Measurements from ENCODE around the gene GLUL. TPM values are rescaled to one million over a fixed set of nuclear protein-coding genes. Genes with fewer than 3 reads are reported as not detected.

GLUL gene
- total RNA-seq, 1 donor from 2014 or later: 37.8 TPM

- H3K27me3 Mint-ChIP-seq: peaks cover 8% of the 10 kb centered on the region
- TF ChIP-seq, protein P1, sequence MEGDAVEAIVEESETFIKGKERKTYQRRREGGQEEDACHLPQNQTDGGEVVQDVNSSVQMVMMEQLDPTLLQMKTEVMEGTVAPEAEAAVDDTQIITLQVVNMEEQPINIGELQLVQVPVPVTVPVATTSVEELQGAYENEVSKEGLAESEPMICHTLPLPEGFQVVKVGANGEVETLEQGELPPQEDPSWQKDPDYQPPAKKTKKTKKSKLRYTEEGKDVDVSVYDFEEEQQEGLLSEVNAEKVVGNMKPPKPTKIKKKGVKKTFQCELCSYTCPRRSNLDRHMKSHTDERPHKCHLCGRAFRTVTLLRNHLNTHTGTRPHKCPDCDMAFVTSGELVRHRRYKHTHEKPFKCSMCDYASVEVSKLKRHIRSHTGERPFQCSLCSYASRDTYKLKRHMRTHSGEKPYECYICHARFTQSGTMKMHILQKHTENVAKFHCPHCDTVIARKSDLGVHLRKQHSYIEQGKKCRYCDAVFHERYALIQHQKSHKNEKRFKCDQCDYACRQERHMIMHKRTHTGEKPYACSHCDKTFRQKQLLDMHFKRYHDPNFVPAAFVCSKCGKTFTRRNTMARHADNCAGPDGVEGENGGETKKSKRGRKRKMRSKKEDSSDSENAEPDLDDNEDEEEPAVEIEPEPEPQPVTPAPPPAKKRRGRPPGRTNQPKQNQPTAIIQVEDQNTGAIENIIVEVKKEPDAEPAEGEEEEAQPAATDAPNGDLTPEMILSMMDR (IDR thresholded peaks at IDR 0.05): no peak
- no peak for ATAC-seq (ENCODE audit: low read depth)
Measured at GRCh38 chr1:182405578-182405977, 14.0 kb upstream of the GLUL start.

DNA sequence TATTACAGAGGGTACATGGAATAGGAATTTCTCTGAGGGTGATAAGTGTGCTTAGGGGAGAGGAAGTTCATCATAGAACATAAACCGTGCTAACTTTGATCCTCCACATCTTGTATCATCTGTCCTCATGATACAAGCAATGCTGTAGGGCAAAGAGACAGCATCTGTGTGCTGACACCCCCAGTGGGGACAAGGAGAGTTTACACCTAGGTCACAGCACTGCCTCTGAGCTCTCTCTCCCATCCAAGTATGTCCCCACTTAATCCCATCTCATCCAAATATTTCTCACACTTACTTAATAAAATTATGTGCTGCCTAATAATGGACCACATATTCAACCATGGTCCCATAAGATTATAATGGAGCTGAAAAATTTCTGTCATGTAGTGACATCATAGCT lies 13.2 kb upstream of the GLUL start:
- Mint-ChIP-seq H3K9me3 (no peaks in the 10 kb centered on the region), H3K4me3 (no peak overlapping the region), H3K27me3 (peaks cover 8% of the 10 kb centered on the region), H3K36me3 (ENCODE audit: low read depth) (no peaks in the 10 kb centered on the region), H3K4me1 (no peaks in the 10 kb centered on the region), H3K27ac (no peak overlapping the region)
- DNase-seq (no peak), ATAC-seq (ENCODE audit: low read depth) (no peak)
- TF ChIP-seq, protein P1 (IDR thresholded peaks at IDR 0.05): no peak
- intact Hi-C loops (cut with micrococcal nuclease): no loop called here
- ChIA-PET CTCF (interaction anchor here (0.7 to 1.7 kb wide), 2 partner anchors 8 to 262 kb away, joined by 3 to 5 read pairs; no protein-coding TSS in a partner anchor), POLR2A (no interaction called here)

More at GRCh38 chr1:182405578-182405977, 14.0 kb upstream of the GLUL start:
- Mint-ChIP-seq H3K9me3 (no peaks in the 10 kb centered on the region), H3K4me1 (no peaks in the 10 kb centered on the region), H3K27ac (no peak overlapping the region), H3K36me3 (ENCODE audit: low read depth) (no peaks in the 10 kb centered on the region), H3K4me3 (no peak overlapping the region)
- CTCF ChIA-PET: interaction anchor here (0.7 to 1.7 kb wide), 2 partner anchors 9 to 262 kb away, joined by 3 to 5 read pairs; no protein-coding TSS in a partner anchor
- POLR2A ChIA-PET: no interaction called here
- no peak for DNase-seq
- intact Hi-C loops (cut with micrococcal nuclease): no loop called here

- peaks cover 4% of the 10 kb centered on the region for H3K4me1 Mint-ChIP-seq
- TF ChIP-seq, protein P1 (IDR thresholded peaks at IDR 0.05): no peak
- DNase-seq (no peak), ATAC-seq (ENCODE audit: low read depth) (no peak)
- H3K27me3 Mint-ChIP-seq: peaks cover 8% of the 10 kb centered on the region
- H3K4me3 Mint-ChIP-seq: no peak within 1 kb of the TSS
- no peaks in the 10 kb centered on the region for H3K36me3 Mint-ChIP-seq (ENCODE audit: low read depth)
- ChIA-PET CTCF (interaction anchor here (1.1 to 8.4 kb wide), 2 partner anchors 258 to 320 kb away, joined by 3 to 284 read pairs; no protein-coding TSS in a partner anchor), POLR2A (no interaction called here)
- H3K27ac Mint-ChIP-seq: no peak within 1 kb of the TSS
- no peaks in the 10 kb centered on the region for H3K9me3 Mint-ChIP-seq
- intact Hi-C loops (cut with micrococcal nuclease): no loop called here
Measured at GRCh38 chr1:182400567-182400966, 9.0 kb upstream of the GLUL start, which contains the start of gene TEDDM1. Gene TEDDM1, minus strand, starts transcription at chr1:182400667. Its CDS starts 182 bp downstream, at chr1:182400485.

GRCh38 chr1:182397653-182398393 lies 6.2 kb upstream of the GLUL start:
- TF ChIP-seq, protein P1 (IDR thresholded peaks at IDR 0.05): no peak
- DNase-seq (no peak), ATAC-seq (ENCODE audit: low read depth) (no peak)
- Mint-ChIP-seq H3K27me3 (peaks cover 8% of the 10 kb centered on the region), H3K4me3 (no peak overlapping the region), H3K36me3 (ENCODE audit: low read depth) (no peaks in the 10 kb centered on the region), H3K4me1 (peaks cover 10% of the 10 kb centered on the region), H3K9me3 (no peaks in the 10 kb centered on the region), H3K27ac (no peak overlapping the region)
- ChIA-PET CTCF (interaction anchor here (0.7 to 8.4 kb wide), 9 partner anchors 8 to 919 kb away, joined by 3 to 284 read pairs (median 4); no protein-coding TSS in a partner anchor), POLR2A (no interaction called here)
- intact Hi-C loops (cut with micrococcal nuclease): loop anchor here (2.0 to 10.0 kb wide), 2 partner anchors 389 to 1893 kb away; partner anchors contain the start of gene ACBD6

DNA sequence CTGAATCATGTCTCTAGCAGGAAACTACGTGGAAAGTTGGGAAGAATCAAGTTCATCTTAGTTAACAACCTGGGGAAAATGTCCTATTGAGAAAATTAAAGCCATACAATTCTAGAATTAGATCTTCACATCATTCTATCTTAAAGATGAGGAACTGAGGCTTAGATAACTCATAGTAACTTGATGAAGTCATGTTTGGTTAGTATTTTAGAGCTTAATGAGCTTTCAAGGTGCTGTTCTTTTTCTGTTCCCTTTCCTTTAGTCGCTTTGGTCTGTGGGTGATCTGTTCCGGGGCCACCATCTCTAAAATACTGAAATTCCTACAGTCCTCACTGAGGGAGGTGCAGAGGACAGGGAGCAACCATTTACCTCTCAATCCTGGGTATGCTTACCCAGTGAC lies 4.3 kb upstream of the GLUL start:
- DNase-seq (no peak), ATAC-seq (ENCODE audit: low read depth) (no peak)
- intact Hi-C loops (cut with micrococcal nuclease): loop anchor here (1.0 to 10.0 kb wide), 6 partner anchors 198 to 1891 kb away; partner anchors contain the start of gene ACBD6
- TF ChIP-seq, protein P1 (IDR thresholded peaks at IDR 0.05): no peak
- ChIA-PET POLR2A (interaction anchor here (1.7 kb wide), 1 partner anchor 252 kb away, joined by 6 read pairs; no protein-coding TSS in a partner anchor), CTCF (interaction anchor here (0.7 to 8.4 kb wide), 16 partner anchors 10 to 920 kb away, joined by 3 to 284 read pairs (median 3); no protein-coding TSS in a partner anchor)
- Mint-ChIP-seq H3K27me3 (peaks cover 8% of the 10 kb centered on the region), H3K9me3 (no peaks in the 10 kb centered on the region), H3K4me3 (no peak overlapping the region), H3K36me3 (ENCODE audit: low read depth) (peaks cover 3% of the 10 kb centered on the region), H3K27ac (no peak overlapping the region), H3K4me1 (peaks cover 18% of the 10 kb centered on the region)
